HFFc6 (cell line): ENCODE measurements around the gene TSEN2. TPM values are rescaled to one million over a fixed set of nuclear protein-coding genes. Genes with fewer than 3 reads are reported as not detected.

Source experiments
- DNase-seq: peaks from one replicate; pipeline ENCODE4 v3.0.0-alpha.2; 2018
- H3K27ac Mint-ChIP-seq: 2 replicates; pipeline ENCODE4 v1.8.0; 2020; ENCODE audit warnings: mild to moderate bottlenecking, mixed read lengths
- H3K27me3 Mint-ChIP-seq: 2 replicates; pipeline ENCODE4 v1.8.0; 2021; ENCODE audit warnings: mild to moderate bottlenecking, moderate library complexity, mixed read lengths; ENCODE audit not compliant: insufficient read depth
- H3K36me3 Mint-ChIP-seq: 2 replicates; pipeline ENCODE4 v1.8.0; 2021; ENCODE audit warnings: low read depth, mixed read lengths
- H3K4me1 Mint-ChIP-seq: 2 replicates; pipeline ENCODE4 v1.8.0; 2020; ENCODE audit warnings: low read depth, mixed read lengths
- H3K4me3 Mint-ChIP-seq: 2 replicates; pipeline ENCODE4 v1.8.0; 2020; ENCODE audit warnings: mild to moderate bottlenecking, moderate library complexity, mixed read lengths
- H3K9me3 Mint-ChIP-seq: 2 replicates; pipeline ENCODE4 v1.8.0; 2020; ENCODE audit warnings: mild to moderate bottlenecking, mixed read lengths
- total RNA-seq, 6 experiments: library from RNA; stranded (reverse); fragmentation: NEBNext Ultra II Directional; extraction: Animal tissue kit (Norgen Biotek cat#: 25700); gene quantifications; 2 replicates in 1 of 6; 3 replicates in 5 of 6; pipeline ENCODE4 v1.2.3, GENCODE V29; 2021
- TF ChIP-seq, protein P1 (sequence below): fragments of 200-600 bp; sonication (generic); IDR thresholded peaks from 2 replicates; pipeline ENCODE4 v1.5.0; 2021; ENCODE audit warnings: antibody characterized with exemption, mild to moderate bottlenecking

TSEN2 gene
- total RNA-seq, 6 experiments from 2014 or later, result 9.3 to 15.5 (median 10.9) TPM

GRCh38 chr3:12470680-12471079 lies 13.6 kb upstream of the TSEN2 start:
- H3K9me3 Mint-ChIP-seq, result no peaks in the 10 kb centered on the region
- H3K4me3 Mint-ChIP-seq, result no peak overlapping the region
- no peak overlapping the region for H3K27ac Mint-ChIP-seq
- TF ChIP-seq, protein P1, sequence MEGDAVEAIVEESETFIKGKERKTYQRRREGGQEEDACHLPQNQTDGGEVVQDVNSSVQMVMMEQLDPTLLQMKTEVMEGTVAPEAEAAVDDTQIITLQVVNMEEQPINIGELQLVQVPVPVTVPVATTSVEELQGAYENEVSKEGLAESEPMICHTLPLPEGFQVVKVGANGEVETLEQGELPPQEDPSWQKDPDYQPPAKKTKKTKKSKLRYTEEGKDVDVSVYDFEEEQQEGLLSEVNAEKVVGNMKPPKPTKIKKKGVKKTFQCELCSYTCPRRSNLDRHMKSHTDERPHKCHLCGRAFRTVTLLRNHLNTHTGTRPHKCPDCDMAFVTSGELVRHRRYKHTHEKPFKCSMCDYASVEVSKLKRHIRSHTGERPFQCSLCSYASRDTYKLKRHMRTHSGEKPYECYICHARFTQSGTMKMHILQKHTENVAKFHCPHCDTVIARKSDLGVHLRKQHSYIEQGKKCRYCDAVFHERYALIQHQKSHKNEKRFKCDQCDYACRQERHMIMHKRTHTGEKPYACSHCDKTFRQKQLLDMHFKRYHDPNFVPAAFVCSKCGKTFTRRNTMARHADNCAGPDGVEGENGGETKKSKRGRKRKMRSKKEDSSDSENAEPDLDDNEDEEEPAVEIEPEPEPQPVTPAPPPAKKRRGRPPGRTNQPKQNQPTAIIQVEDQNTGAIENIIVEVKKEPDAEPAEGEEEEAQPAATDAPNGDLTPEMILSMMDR, result no peak
- no peaks in the 10 kb centered on the region for H3K36me3 Mint-ChIP-seq
- H3K27me3 Mint-ChIP-seq, result peaks cover 2% of the 10 kb centered on the region; the same call in 1 of the 2 replicates
- no peak for DNase-seq
- H3K4me1 Mint-ChIP-seq, result peaks cover 27% of the 10 kb centered on the region

DNA sequence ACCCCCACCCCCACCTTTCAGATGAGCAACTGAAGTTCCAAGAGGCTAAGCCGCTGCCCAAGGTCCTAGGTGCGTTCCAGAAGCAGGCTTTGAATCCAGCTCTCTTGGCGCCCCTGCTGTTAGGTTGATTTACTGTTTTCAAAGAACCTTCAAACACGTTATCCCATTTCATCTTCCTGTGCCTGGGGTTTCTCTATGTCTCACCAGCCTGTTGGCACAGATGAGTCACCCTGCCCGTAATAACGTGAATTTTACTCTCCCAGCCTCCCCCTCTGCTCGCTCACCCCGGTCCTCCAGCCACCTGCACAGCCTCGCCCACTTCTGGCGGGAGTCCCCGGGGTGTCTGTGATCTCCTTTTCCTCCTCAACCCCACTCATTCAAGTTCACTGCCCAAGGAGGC lies 13.0 kb upstream of the TSEN2 start:
- no peak for DNase-seq
- Mint-ChIP-seq H3K4me1 (peaks cover 33% of the 10 kb centered on the region), H3K27me3 (peaks cover 2% of the 10 kb centered on the region; the same call in 1 of the 2 replicates), H3K9me3 (no peaks in the 10 kb centered on the region), H3K4me3 (no peak overlapping the region), H3K27ac (no peak overlapping the region), H3K36me3 (no peaks in the 10 kb centered on the region)
- TF ChIP-seq, protein P1, result no peak

DNA sequence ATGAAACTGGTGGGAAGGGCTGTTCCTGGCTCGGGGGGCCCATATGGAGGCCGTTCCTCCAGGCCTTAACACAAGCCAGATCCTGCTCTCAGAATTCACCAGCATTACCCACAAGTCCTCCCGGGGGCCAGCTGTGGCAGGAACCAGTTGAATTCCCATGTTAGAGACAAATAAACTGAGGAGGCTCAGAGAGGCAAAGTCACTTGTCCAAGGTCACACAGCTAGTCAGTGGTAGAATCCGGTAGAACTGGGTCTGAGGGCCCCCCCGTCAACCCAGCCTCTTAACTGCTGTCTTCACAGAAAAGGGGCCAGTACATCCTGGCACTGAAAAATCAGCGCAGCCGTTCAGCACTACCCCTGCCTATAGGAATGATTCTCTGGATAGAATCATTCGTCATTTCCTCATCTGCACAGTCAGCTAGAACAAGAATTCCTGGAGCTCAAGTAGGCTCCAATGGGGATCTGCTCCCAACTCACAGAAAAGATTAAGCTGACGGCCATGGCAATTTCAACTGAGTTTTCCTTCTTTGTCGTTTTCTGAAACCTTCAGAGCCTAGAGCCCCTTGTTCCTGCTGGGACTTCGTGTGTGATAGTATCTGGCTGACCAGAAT lies 12.2 kb upstream of the TSEN2 start:
- Mint-ChIP-seq H3K4me1 (peaks cover 41% of the 10 kb centered on the region), H3K36me3 (no peaks in the 10 kb centered on the region), H3K9me3 (no peaks in the 10 kb centered on the region), H3K27me3 (peaks cover 2% of the 10 kb centered on the region; the same call in 1 of the 2 replicates), H3K27ac (no peak overlapping the region), H3K4me3 (no peak overlapping the region)
- no peak for DNase-seq
- TF ChIP-seq, protein P1, result no peak

DNA sequence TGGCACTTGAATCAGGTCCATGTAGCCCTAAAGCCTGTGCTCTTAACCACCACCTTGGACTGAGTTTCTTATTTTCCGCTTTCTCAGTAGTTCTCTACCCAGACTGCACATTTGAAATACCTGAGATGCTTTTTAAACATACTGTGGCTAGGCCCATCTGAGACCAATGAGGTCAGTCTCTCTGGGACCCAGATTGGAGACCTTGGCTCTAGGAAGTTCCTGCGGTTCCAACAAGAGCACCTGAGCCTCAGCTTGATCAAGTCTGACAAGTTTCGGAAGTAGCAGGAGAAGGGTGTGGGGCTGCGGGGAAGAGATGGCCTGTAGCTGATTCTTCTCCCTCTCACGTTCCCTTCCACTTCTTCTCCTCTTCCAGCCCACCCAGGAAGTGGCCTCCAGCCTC lies 11.5 kb upstream of the TSEN2 start:
- TF ChIP-seq, protein P1, result no peak
- Mint-ChIP-seq H3K9me3 (no peaks in the 10 kb centered on the region), H3K4me1 (peaks cover 44% of the 10 kb centered on the region), H3K27me3 (peaks cover 2% of the 10 kb centered on the region; the same call in 1 of the 2 replicates), H3K36me3 (no peaks in the 10 kb centered on the region), H3K27ac (no peak overlapping the region), H3K4me3 (no peak overlapping the region)
- DNase-seq, result no peak

GRCh38 chr3:12473511-12473910 lies 10.8 kb upstream of the TSEN2 start:
- peaks cover 44% of the 10 kb centered on the region for H3K4me1 Mint-ChIP-seq
- TF ChIP-seq, protein P1, result no peak
- DNase-seq, result no peak
- no peaks in the 10 kb centered on the region for H3K36me3 Mint-ChIP-seq
- H3K9me3 Mint-ChIP-seq, result no peaks in the 10 kb centered on the region
- no peak overlapping the region for H3K27ac Mint-ChIP-seq
- no peak overlapping the region for H3K4me3 Mint-ChIP-seq
- H3K27me3 Mint-ChIP-seq, result peaks cover under 1% of the 10 kb centered on the region; the same call in 1 of the 2 replicates
